Fibroblast of gingiva (primary cell): ENCODE results near the gene PKP3.
"Not testable (repeated sequence)": the region's sequence is repeated elsewhere in the genome, so short reads cannot be mapped to it uniquely, and the experiment has no call there.

Source experiments
- DNase-seq: peaks from one replicate; pipeline ENCODE4 v3.0.0-alpha.2; 2011; ENCODE audit warnings: low read depth

PKP3 gene, protein sequence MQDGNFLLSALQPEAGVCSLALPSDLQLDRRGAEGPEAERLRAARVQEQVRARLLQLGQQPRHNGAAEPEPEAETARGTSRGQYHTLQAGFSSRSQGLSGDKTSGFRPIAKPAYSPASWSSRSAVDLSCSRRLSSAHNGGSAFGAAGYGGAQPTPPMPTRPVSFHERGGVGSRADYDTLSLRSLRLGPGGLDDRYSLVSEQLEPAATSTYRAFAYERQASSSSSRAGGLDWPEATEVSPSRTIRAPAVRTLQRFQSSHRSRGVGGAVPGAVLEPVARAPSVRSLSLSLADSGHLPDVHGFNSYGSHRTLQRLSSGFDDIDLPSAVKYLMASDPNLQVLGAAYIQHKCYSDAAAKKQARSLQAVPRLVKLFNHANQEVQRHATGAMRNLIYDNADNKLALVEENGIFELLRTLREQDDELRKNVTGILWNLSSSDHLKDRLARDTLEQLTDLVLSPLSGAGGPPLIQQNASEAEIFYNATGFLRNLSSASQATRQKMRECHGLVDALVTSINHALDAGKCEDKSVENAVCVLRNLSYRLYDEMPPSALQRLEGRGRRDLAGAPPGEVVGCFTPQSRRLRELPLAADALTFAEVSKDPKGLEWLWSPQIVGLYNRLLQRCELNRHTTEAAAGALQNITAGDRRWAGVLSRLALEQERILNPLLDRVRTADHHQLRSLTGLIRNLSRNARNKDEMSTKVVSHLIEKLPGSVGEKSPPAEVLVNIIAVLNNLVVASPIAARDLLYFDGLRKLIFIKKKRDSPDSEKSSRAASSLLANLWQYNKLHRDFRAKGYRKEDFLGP

DNA sequence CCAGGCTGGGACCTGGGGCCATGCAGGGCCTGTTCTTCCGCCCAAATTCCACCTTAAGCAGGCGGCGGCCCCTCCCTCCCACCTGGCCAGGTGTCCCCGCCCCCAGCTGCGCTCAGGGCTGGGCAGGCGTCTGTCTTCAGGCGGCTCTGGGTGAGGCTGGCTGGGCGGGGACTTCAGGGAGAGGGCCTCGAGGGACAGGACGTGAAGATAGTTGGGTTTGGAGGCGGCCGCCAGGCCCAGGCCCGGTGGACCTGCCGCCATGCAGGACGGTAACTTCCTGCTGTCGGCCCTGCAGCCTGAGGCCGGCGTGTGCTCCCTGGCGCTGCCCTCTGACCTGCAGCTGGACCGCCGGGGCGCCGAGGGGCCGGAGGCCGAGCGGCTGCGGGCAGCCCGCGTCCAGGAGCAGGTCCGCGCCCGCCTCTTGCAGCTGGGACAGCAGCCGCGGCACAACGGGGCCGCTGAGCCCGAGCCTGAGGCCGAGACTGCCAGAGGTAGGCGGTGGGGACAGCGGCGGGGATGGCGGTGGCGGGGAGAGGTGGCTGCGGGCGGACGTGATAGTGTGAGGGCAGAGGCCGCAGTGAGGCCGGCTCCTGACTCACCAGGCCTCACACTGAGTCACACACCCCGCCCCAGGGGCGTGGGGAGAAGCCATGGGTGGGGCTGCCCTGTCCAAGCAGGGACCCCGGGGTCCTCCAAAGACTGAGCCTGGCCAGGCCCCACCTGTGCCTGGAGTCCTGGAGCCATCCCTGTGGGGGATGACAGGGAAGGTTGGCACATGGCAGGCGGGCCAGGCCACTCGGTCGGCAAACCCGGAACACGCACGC is at the start of gene PKP3:
TSS of gene PKP3 (plus strand) at position 176 of the 824 bp plus-strand sequence. CDS start at position 260, 84 bp downstream.
- DNase-seq, result peak; percentile 17

DNA sequence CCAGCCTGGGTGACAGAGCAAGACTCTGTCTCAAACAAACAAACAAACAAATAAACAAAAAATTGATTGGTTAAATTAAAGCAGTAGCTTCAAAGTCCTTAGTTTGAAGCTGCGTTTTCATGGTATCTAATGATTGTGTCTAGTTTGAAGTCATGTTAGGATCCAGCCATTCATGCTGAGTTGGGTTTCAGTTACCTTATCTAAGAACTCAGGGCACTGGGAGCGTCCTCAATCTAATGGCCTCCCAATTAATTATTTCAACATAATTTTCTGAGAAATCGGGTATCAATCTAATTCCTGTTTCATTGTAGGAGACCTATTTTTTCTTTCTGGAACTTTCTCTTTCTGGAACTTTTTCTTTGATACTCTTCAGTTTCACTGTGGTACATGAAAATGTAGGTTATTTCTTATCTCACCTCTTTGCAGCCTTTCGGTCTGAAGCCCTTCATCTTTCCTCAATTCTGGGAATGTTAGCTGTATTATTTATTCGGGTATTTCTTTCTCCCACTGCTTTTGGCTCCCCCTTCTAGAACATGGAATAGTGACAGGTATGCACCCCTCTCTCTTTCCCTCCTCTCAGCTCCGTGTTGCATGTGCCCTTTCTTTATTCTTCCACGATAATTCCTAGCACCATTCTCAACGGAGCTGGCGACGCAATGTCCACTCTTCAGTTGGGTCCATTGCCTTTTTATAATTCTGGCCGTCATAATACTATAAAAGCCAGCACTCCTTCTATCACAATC is 49.0 kb upstream of the PKP3 start:
- DNase-seq, result no peak

DNA sequence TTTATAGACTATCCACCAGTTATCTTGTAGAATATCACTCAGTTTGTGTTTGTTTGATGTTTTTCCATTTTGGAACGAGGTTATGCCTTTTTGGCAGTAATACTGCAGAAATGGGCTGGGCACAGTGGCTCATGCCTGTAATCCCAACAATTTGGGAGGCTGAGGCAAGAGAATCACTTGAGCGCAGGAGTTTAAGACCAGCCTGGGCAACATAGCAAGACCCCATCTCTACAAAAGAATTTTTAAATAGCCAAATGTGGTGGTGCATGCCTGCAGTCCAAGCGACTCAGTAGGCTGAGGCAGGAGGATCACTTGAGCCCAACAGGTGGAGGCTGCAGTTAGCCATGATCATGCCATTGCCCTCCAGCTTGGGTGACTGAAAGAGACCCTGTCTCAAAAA is 47.5 kb upstream of the PKP3 start:
- no peak for DNase-seq

DNA sequence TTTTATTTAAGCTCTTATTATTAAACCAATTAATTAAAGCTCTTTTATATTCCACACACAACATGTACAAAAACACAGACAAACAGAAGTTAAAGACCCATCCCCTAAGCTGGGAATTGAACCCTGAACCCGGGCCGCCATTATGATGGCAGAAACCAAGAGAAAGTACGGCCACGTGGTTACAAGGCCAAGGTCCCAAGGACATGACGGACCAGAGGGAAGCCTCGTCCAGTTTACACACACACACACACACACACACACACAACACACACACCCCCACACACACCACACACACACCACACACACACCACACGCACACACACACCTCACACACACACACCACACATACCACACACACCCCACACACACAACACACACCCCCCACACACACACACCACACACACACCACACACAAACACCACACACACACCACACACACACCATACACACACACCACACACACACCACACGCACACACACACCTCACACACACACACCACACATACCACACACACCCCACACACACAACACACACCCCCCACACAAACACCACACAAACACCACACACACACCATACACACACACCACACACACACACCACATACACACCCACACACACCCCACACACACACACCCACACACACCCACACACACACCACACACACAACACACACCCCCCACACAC is 44.6 kb upstream of the PKP3 start:
- not testable (repeated sequence) for DNase-seq

DNA sequence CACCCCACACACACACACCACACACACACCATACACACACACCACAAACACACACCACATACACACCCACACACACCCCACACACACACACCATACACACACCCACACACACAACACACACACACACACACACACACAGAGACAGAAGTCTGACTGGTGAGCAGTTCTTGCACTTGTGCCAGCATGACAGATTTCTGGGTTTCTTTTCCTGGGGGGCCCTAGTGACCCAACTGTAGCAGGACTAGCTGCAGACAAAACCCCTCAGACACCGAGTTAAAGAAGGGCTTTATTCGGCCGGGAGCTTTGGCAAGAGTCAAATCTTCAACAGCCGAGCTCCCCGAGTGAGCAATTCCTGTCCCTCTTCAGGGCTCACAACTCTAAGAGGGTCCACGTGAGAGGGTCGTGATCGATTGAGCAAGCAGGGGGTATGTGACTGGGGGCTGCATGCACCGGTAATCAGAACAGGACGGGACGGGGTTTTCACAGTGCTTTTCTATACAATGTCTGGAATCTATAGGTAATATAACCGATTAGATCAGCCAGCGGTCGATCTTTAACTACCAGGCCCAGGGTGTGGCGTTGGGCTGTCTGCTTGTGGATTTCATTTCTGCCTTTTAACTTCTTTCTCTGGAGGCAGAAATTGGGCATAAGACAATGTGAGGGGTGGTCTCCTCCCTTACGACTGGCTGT is 43.8 kb upstream of the PKP3 start:
- DNase-seq, result not testable (repeated sequence)

DNA sequence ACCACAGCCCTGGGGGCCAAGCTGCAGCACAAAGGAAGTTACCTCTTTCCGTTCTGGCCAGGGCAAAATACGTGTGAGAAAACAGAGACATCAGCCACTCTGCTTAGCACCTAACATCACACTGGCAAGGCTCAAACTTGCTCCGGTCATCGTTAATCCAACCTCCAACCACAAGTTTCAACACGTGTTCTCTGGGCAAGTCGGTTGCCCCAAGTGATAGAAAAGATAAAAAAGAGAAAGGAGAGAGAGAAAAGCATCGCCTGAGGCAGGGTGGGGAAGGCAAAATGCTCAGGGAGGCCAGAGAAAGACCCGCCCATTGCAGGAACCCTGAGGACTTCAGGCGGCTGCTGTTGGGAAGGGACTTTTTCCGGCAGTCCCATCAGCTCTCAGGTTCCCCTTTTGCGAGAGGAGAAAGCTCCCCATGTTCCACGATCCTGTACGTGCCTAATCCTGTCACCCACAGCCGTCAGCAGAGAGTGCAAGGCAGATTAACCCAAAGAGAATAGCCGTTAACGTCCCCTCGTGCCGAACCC is 43.2 kb upstream of the PKP3 start:
- DNase-seq, result no peak

DNA sequence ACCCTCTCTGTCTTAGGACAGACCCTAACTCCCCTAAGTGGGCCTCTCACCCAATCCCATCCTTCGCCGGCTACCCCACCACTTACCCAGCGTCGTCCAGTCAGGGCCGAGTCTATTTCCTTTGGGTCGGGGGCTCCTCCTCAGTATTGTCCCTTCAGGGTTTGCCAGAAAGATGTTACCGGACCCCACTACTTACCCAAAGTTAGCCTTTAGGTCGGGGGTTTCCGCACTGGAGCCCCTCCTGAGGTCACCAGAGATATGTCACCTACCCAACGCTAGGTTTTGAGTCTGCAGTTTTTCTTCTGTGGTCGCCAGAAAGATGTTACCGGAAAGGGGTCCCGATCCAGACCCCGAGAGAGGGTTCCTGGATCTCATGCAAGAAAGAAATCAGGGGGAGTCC is 42.6 kb upstream of the PKP3 start:
- no peak for DNase-seq

DNA sequence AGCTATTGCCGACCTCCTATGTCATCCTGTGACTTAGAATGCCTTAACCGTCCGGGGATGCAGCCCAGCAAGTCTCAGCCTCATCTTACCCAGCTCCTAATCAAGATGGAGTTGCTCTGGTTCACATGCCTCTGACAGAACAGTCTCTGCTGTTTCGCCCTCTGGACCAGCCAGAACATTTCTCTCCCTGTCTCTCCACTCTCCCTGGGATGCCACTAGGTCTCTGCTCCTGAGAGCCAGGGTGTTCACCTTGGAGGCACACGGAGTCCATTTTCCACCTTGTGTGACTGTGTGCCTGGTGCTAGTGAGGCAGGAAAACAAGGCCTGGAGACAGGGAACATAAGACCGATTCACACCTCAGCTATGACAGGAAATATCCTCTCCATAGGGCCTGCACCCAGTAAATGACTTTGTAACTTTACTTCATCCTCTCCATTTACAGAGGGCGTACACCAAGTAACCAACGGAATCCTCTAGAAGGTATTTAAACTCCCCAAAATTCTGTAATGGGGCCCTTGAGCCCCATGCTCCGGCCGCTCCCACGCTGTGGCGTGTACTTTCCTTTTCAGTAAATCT is 41.5 kb upstream of the PKP3 start:
- DNase-seq, result no peak

DNA sequence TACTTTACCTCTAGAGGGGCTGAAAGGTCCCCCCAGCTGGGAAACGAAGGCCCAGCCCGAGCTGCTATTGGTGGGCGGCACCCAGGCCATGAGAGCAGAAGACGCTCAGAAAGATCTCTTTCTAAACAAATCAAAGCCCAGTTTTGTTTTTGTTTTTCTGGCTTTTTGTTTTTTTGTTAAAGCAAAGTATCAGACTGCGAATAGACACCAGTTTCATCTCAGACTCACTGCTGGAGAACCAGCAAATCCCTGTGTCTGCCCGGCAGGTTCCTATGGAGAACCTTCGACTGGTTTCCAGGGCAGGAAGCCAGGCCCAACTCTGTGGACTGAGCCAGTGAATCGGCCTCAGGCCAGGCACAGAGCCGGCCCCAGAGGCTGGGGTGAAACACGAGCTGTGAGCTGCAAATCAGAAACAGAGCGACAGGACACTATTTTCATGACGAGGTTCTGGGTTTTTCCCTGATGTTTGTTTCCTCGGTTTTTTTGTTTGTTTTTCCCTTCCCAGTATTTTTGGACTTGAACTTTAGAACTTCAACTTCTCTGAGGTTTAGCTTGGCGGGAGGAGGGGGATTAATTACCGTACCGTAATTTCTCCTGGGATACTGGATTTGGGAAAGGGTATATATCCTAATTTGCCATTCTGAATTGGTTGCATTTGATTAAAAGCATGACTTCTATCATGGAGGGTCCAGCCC is 40.7 kb upstream of the PKP3 start:
- DNase-seq, result peak; percentile 92

DNA sequence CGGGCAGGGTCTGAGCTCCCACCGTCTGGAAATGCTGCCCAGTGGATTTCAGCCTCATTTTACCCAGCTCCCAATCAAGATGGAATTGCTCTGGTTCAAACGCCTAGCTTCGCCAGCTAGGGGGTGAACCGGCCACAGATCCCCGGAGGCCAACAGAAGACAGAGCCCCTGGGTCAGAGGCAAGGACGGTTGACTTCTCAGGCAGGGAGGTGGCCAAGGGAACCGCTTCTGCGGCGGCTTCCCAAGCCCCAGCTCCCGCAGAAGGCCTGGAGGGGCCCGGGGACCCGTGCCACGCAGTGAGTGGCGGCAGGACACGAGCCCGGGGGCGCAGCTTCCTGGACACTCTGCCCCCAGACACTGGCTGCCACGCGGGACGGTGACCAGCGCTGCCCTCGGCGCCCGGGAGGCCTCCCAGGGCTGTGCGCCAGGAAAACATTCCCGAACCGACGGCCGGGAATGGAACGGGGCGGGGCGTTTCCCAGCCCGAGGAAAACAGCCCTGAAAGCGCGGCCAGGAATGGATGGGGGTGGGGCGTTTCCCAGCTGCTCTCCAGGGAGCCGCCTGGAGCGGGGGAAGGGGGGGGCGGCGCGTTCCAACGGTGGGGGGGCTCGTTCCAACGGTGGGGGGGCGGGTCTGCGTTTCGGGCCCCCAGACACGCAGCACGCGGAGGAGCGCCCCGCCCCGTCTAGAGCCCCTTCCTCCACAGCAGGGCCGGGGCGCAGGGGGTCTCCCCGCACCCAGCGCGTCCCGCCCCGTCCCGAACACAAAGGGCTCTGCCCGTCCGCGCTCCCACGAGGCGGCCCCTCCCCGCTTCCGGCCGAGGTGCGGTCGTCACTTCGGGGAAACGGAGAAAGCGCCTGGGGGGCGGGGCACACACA is 38.2 kb upstream of the PKP3 start:
- DNase-seq, result peak; percentile 98

DNA sequence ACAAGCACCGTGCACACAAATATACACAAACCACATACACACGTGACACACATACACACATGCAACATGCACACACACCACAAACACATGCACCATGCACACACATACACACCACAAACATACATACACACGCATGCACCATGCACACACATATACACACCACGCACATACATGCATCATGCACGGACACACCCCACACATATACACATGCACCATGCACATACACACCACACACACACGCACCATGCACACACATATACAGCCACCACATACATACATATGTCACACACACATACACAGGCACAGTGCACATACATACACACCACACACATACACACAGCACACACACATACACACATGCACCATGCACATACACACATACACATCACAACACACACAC is 37.4 kb upstream of the PKP3 start:
- no peak for DNase-seq

DNA sequence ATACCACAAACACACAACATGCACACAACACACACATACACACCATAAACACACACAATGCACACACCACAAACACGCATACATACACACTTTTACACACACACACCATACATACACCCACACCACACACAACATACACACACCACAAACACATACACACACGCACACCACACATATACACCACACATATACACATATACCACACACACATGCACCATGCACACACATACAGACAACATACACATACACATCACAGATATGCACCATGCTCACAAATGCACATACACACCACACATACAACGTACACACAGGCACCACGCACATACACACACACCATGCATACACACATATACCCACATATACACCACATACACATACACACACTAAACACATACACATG is 36.4 kb upstream of the PKP3 start:
- no peak for DNase-seq

DNA sequence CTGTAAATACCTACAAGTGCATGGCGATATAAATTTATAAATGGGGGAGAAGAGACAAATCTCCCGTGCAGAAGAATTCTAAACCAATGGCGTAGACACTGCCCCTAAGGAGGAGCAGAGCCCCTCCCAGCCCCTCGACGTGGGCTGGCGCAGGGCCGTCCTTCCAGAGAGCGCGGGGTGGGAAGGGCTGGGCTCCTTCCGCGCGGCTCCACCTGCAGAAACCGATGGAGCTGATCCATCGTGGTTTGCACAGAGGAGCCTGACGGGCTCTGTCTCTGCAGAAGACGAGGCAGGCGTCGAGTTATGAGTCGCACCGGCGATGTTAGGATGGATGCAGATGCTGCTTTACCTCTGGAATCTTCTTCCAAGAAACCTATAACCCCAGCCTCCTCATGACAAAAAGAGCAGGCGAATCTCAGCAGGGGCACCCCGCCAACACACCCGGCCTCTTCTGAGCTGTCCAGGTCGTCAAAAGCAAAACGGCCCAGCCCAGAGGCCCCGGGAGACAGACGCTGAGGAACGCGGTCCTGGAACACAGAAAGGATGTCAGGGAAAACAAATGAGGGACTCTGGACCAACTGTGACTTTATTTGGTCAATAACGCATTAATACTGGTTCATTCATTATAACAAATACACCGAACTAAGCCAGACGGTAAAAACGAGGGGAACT is 35.7 kb upstream of the PKP3 start:
- no peak for DNase-seq

DNA sequence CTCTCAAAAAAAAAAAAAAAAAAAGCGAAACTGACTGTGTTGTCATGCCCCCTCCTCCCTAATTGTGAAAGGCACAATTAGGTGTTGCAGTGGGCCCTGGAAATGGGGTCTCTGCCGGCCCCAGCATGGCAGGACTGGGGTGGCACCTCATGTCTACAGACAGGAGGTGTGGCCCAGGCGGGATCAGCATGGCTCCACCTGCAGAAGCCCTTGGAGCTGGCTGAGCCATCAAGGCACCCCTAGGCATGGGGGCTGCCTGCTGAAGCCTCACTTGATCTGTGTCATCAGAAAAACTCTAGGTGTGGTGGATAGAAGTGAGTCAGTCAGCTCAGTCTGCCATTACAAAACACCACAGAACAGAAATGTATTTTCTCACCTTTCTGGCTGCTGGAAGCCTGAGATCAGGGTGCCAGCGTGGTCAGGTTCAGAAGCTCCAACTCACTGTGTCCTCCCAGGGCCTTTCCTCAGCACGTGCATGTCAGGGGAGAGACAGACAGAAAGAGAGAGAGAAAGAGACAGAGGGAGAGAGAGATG is 34.8 kb upstream of the PKP3 start:
- DNase-seq, result no peak

DNA sequence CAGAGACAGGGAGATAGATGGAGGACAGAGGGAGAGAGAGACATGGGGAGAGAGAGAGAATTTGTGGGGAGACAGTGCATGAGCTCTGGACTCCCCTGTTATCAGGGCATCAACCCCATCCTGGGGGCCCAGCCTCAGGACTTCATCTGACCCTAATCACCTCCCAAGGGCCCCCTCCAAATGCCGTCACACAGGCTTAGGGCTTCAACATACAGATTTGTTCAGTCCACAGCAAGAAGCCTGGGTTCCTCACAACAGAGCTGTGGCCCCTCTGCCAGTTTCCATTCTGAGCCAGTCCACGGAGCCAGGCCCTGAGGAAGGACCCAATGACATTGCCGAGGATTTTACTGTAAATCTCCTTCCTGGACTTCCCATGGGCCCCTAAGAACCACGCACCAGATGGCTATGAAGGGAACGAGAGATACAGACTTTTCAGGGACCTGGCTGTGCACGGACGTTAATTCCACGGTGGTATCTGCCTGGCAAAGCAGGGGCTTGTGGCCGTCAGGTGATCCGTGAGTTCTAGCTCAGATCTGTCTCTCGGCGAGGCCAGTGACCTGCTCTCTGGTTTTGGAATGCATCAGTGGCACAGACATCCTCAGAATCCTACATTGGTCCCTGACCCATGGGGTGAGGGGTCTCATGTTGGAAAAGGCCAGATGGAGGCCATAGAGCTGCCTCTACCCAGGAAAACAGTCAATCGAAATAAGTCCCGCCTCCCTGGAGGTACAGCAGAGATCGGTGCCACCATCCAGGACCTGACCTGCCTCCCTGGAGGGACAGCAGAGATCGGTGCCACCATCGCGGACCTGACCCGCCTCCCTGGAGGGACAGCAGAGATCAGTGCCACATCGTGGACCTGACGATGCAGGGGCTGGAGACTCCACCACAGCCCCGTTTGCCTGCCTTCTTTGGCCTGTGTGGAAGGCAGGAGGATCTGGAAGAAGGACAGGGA is 33.4 kb upstream of the PKP3 start:
- no peak for DNase-seq
